ENCODE measurements around the gene DNAJB4.
"Not testable (repeated sequence)": the region's sequence is repeated elsewhere in the genome, so short reads cannot be mapped to it uniquely, and the experiment has no call there.

The DNAJB4 gene

GRCh38 chr1:78054972-78055371, 50.2 kb downstream of the DNAJB4 start:
- no peak for DNase-seq
- Histone ChIP-seq H3K4me3 (ENCODE audit: low read depth, low read length) (no peak overlapping the region), H3K27ac (no peak overlapping the region), H3K9me3 (ENCODE audit: severe bottlenecking) (no peaks in the 10 kb centered on the region), H3K36me3 (no peaks in the 10 kb centered on the region), H3K27me3 (ENCODE audit: insufficient read depth, low read depth, severe bottlenecking) (no peaks in the 10 kb centered on the region)
- no peak for TF ChIP-seq CTCF (IDR thresholded peaks at IDR 0.05; ENCODE audit: low read depth, low read length)

- no peaks in the 10 kb centered on the region for H3K36me3 ChIP-seq
- H3K27me3 ChIP-seq (ENCODE audit: insufficient read depth, low read depth, severe bottlenecking) = no peaks in the 10 kb centered on the region
- H3K9me3 ChIP-seq (ENCODE audit: severe bottlenecking) = no peaks in the 10 kb centered on the region
- H3K4me3 ChIP-seq (ENCODE audit: low read depth, low read length) = no peak overlapping the region
- H3K27ac ChIP-seq = no peak overlapping the region
- no peak for TF ChIP-seq CTCF (IDR thresholded peaks at IDR 0.05; ENCODE audit: low read depth, low read length)
- DNase-seq = no peak
These were observed 50.9 kb downstream of the DNAJB4 start for GRCh38 chr1:78055565-78056132.

- H3K4me3 ChIP-seq (ENCODE audit: low read depth, low read length) = no peak overlapping the region
- H3K27me3 ChIP-seq (ENCODE audit: insufficient read depth, low read depth, severe bottlenecking) = no peaks in the 10 kb centered on the region
- no peak for TF ChIP-seq CTCF (IDR thresholded peaks at IDR 0.05; ENCODE audit: low read depth, low read length)
- H3K9me3 ChIP-seq (ENCODE audit: severe bottlenecking) = no peaks in the 10 kb centered on the region
- no peak for DNase-seq
- H3K27ac ChIP-seq = no peak overlapping the region
- H3K36me3 ChIP-seq = no peaks in the 10 kb centered on the region
These were observed 53.9 kb downstream of the DNAJB4 start for GRCh38 chr1:78058670-78059069.

- H3K27me3 ChIP-seq (ENCODE audit: insufficient read depth, low read depth, severe bottlenecking) = no peaks in the 10 kb centered on the region
- no peak overlapping the region for H3K27ac ChIP-seq
- H3K9me3 ChIP-seq (ENCODE audit: severe bottlenecking) = no peaks in the 10 kb centered on the region
- TF ChIP-seq CTCF (IDR thresholded peaks at IDR 0.05; ENCODE audit: low read depth, low read length) = no peak
- no peak for DNase-seq
- no peaks in the 10 kb centered on the region for H3K36me3 ChIP-seq
- no peak overlapping the region for H3K4me3 ChIP-seq (ENCODE audit: low read depth, low read length)
These were observed 56.3 kb downstream of the DNAJB4 start for GRCh38 chr1:78060857-78061563.

- no peak overlapping the region for H3K27ac ChIP-seq
- no peaks in the 10 kb centered on the region for H3K36me3 ChIP-seq
- no peak for TF ChIP-seq CTCF (IDR thresholded peaks at IDR 0.05; ENCODE audit: low read depth, low read length)
- no peaks in the 10 kb centered on the region for H3K27me3 ChIP-seq (ENCODE audit: insufficient read depth, low read depth, severe bottlenecking)
- no peak overlapping the region for H3K4me3 ChIP-seq (ENCODE audit: low read depth, low read length)
- no peak for DNase-seq
- no peaks in the 10 kb centered on the region for H3K9me3 ChIP-seq (ENCODE audit: severe bottlenecking)
These were observed 57.2 kb downstream of the DNAJB4 start for GRCh38 chr1:78061825-78062523.

- not testable (repeated sequence) for H3K4me3 ChIP-seq (ENCODE audit: low read depth, low read length); H3K27ac ChIP-seq; H3K27me3 ChIP-seq (ENCODE audit: insufficient read depth, low read depth, severe bottlenecking); H3K9me3 ChIP-seq (ENCODE audit: severe bottlenecking); H3K36me3 ChIP-seq; DNase-seq
These were observed 60.1 kb downstream of the DNAJB4 start for GRCh38 chr1:78064886-78065285.

Measured in WERI-Rb-1 (cell line).